ENCODE measurements around the gene WRAP73.

DNA sequence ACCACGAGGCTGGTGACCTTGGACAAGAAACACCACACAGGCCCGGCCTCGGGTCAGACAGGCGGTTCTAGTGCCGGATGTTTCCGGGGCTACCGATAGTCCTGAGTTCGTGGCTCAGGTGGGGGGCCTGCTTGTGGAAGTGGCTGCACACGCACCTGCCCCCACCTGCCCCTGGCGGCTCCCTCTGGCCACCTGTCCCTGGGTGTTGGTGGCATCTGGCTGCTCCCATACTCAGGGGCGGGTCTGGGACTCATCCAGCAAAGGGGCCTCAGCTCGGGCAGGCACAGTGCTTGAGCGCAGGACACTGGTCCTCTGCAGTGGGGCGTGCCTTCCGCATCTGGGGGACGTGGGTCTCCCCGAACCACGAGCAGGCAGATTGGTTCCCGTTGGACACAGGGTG, 36.0 kb upstream of the WRAP73 start:
- TF ChIP-seq CTCF (IDR thresholded peaks at IDR 0.05; ENCODE audit: insufficient read depth, low read depth, low read length): no peak
- TF ChIP-seq EZH2 (IDR thresholded peaks at IDR 0.05; ENCODE audit: insufficient read depth, low read length): no peak
